Activated naive CD8-positive, alpha-beta T cell treated with anti-CD3 and anti-CD28 coated beads, Interleukin-2, amount 10 ng/mL, durations not matched to agents 7 days and 5 days (primary cell): ENCODE measurements around the gene RAB8A. TPM values are rescaled to one million over a fixed set of nuclear protein-coding genes. Genes with fewer than 3 reads are reported as not detected.
A peak's percentile ranks its signal among the peaks of the same experiment; 100 is the strongest.
"Not testable (repeated sequence)": the region's sequence is repeated elsewhere in the genome, so short reads cannot be mapped to it uniquely, and the experiment has no call there.

Experiments used
- ATAC-seq: fragments of 150-1000 bp; cut with Tn5 transposase; one replicate; pipeline ENCODE4 v1.10.0; 2021; ENCODE audit warnings: low read depth, moderate library complexity
- POLR2A ChIA-PET: fragments of 350-600 bp; sonication (Branson Sonifier 250); formaldehyde crosslinking; loops from one replicate; lab custom pipeline; 2021; ENCODE audit warnings: antibody characterized with exemption; lab: Charles Lee
- DNase-seq: peaks from one replicate; pipeline ENCODE4 v3.0.0; 2021
- H3K27ac Mint-ChIP-seq: one replicate; pipeline ENCODE4 v1.8.0; 2022; ENCODE audit warnings: mild to moderate bottlenecking, mixed read lengths
- H3K27me3 Mint-ChIP-seq: one replicate; pipeline ENCODE4 v1.8.0; 2022; ENCODE audit warnings: mild to moderate bottlenecking, moderate library complexity, mixed read lengths
- H3K36me3 Mint-ChIP-seq: one replicate; pipeline ENCODE4 v1.8.0; 2021; ENCODE audit warnings: mild to moderate bottlenecking, mixed read lengths
- H3K4me1 Mint-ChIP-seq: one replicate; pipeline ENCODE4 v1.8.0; 2021; ENCODE audit warnings: mixed read lengths
- H3K4me3 Mint-ChIP-seq: one replicate; pipeline ENCODE4 v1.8.0; 2022; ENCODE audit warnings: mild to moderate bottlenecking, moderate library complexity, mixed read lengths
- H3K9me3 Mint-ChIP-seq: one replicate; pipeline ENCODE4 v1.8.0; 2021; ENCODE audit warnings: mixed read lengths
- total RNA-seq, 2 experiments: library from RNA; stranded (reverse); gene quantifications; one replicate each; pipeline ENCODE4 v1.2.3, GENCODE V29; 2021

RAB8A gene
- total RNA-seq, 2 experiments from 2014 or later = 133 to 153 TPM

- ATAC-seq = no peak
- Mint-ChIP-seq H3K36me3 (peaks cover 19% of the 10 kb centered on the region), H3K27ac (peak overlapping the region; percentile 30), H3K27me3 (no peaks in the 10 kb centered on the region), H3K9me3 (no peaks in the 10 kb centered on the region), H3K4me3 (no peak overlapping the region), H3K4me1 (peaks cover 2% of the 10 kb centered on the region)
- POLR2A ChIA-PET = interaction anchor here (0.7 kb wide), 1 partner anchor 9 kb away, joined by 3 read pairs; no protein-coding TSS in a partner anchor
- no peak for DNase-seq
Measured at GRCh38 chr19:16104722-16105121, 7.0 kb upstream of the RAB8A start.

GRCh38 chr19:16106121-16106520 is 5.6 kb upstream of the RAB8A start:
- DNase-seq (no peak), ATAC-seq (no peak)
- H3K4me1 Mint-ChIP-seq = peaks cover 3% of the 10 kb centered on the region
- no peaks in the 10 kb centered on the region for H3K9me3 Mint-ChIP-seq
- H3K36me3 Mint-ChIP-seq = peaks cover 15% of the 10 kb centered on the region
- POLR2A ChIA-PET = interaction anchor here (0.6 kb wide), 1 partner anchor 47 kb away, joined by 3 read pairs; no protein-coding TSS in a partner anchor
- H3K27ac Mint-ChIP-seq = peak overlapping the region; percentile 32
- H3K4me3 Mint-ChIP-seq = no peak overlapping the region
- H3K27me3 Mint-ChIP-seq = no peaks in the 10 kb centered on the region

- H3K27me3 Mint-ChIP-seq = no peaks in the 10 kb centered on the region
- no peak for ATAC-seq
- POLR2A ChIA-PET = interaction anchor here (0.5 to 2.1 kb wide), 13 partner anchors 26 to 213 kb away, joined by 3 to 30 read pairs (median 6); partner anchors contain the start of genes FAM32A, HSH2D, KLF2 and TPM4
- peak overlapping the region; percentile 97 for H3K27ac Mint-ChIP-seq
- H3K4me1 Mint-ChIP-seq = peaks cover 30% of the 10 kb centered on the region
- H3K9me3 Mint-ChIP-seq = no peaks in the 10 kb centered on the region
- peak overlapping the region; percentile 95 for H3K4me3 Mint-ChIP-seq
- DNase-seq = no peak
- peaks cover 7% of the 10 kb centered on the region for H3K36me3 Mint-ChIP-seq
Measured at GRCh38 chr19:16111909-16112752, 442 bp downstream of the RAB8A start.

GRCh38 chr19:16112778-16113177 is 1.1 kb downstream of the RAB8A start:
- POLR2A ChIA-PET = interaction anchor here (0.5 to 2.1 kb wide), 8 partner anchors 17 to 72 kb away, joined by 3 to 14 read pairs (median 6); partner anchors contain the start of genes FAM32A and HSH2D
- H3K4me1 Mint-ChIP-seq = peaks cover 36% of the 10 kb centered on the region
- no peaks in the 10 kb centered on the region for H3K9me3 Mint-ChIP-seq

GRCh38 chr19:16113727-16114126 is 2.0 kb downstream of the RAB8A start:
- Mint-ChIP-seq H3K27me3 (no peaks in the 10 kb centered on the region), H3K27ac (peak overlapping the region; percentile 60), H3K9me3 (no peaks in the 10 kb centered on the region), H3K4me3 (peak overlapping the region; percentile 51), H3K36me3 (peaks cover 16% of the 10 kb centered on the region), H3K4me1 (peaks cover 46% of the 10 kb centered on the region)
- DNase-seq (no peak), ATAC-seq (no peak)
- POLR2A ChIA-PET = interaction anchor here (2.1 kb wide), 1 partner anchor 30 kb away, joined by 14 read pairs; the partner anchor contains the start of gene HSH2D

More at GRCh38 chr19:16112778-16113177, 1.1 kb downstream of the RAB8A start:
- ATAC-seq = no peak
- DNase-seq = no peak
- Mint-ChIP-seq H3K27ac (peak overlapping the region; percentile 97), H3K36me3 (peaks cover 12% of the 10 kb centered on the region), H3K4me3 (peak overlapping the region; percentile 95), H3K27me3 (no peaks in the 10 kb centered on the region)

- Mint-ChIP-seq H3K9me3 (no peaks in the 10 kb centered on the region), H3K27me3 (no peaks in the 10 kb centered on the region), H3K4me3 (no peak overlapping the region), H3K27ac (peak overlapping the region; percentile 57), H3K4me1 (peaks cover 56% of the 10 kb centered on the region), H3K36me3 (peaks cover 23% of the 10 kb centered on the region)
- ATAC-seq = no peak
- POLR2A ChIA-PET = interaction anchor here (1.0 to 1.5 kb wide), 4 partner anchors 16 to 70 kb away, joined by 3 to 5 read pairs (median 4); partner anchors contain the start of genes FAM32A and TPM4
- DNase-seq = no peak
Measured at GRCh38 chr19:16115301-16116039, 3.8 kb downstream of the RAB8A start.

GRCh38 chr19:16116067-16116466 is 4.4 kb downstream of the RAB8A start:
- DNase-seq (no peak), ATAC-seq (no peak)
- Mint-ChIP-seq H3K36me3 (peaks cover 23% of the 10 kb centered on the region), H3K27ac (peak overlapping the region; percentile 57), H3K4me1 (peaks cover 56% of the 10 kb centered on the region), H3K9me3 (no peaks in the 10 kb centered on the region), H3K4me3 (no peak overlapping the region), H3K27me3 (no peaks in the 10 kb centered on the region)
- POLR2A ChIA-PET = interaction anchor here (1.0 to 1.5 kb wide), 3 partner anchors 26 to 69 kb away, joined by 3 to 5 read pairs (median 4); partner anchors contain the start of genes FAM32A and TPM4

- no peaks in the 10 kb centered on the region for H3K9me3 Mint-ChIP-seq
- H3K4me1 Mint-ChIP-seq = peaks cover 56% of the 10 kb centered on the region
- H3K36me3 Mint-ChIP-seq = peaks cover 27% of the 10 kb centered on the region
- no peak for ATAC-seq
- peak overlapping the region; percentile 59 for H3K4me3 Mint-ChIP-seq
- peak overlapping the region; percentile 91 for H3K27ac Mint-ChIP-seq
- no peak for DNase-seq
- no peaks in the 10 kb centered on the region for H3K27me3 Mint-ChIP-seq
- POLR2A ChIA-PET = interaction anchor here (0.7 to 3.5 kb wide), 4 partner anchors 18 to 47 kb away, joined by 3 to 31 read pairs (median 4); partner anchors contain the start of gene HSH2D
Measured at GRCh38 chr19:16117594-16118033, 5.9 kb downstream of the RAB8A start.

GRCh38 chr19:16118489-16119033 is 6.9 kb downstream of the RAB8A start:
- Mint-ChIP-seq H3K9me3 (no peaks in the 10 kb centered on the region), H3K27ac (peak overlapping the region; percentile 91), H3K4me1 (peaks cover 51% of the 10 kb centered on the region), H3K4me3 (peak overlapping the region; percentile 62), H3K27me3 (no peaks in the 10 kb centered on the region), H3K36me3 (peaks cover 27% of the 10 kb centered on the region)
- DNase-seq = peak; percentile 46
- POLR2A ChIA-PET = interaction anchor here (0.6 to 3.5 kb wide), 6 partner anchors 17 to 57 kb away, joined by 3 to 31 read pairs (median 4); partner anchors contain the start of genes HSH2D and TPM4
- ATAC-seq = peak; percentile 46

GRCh38 chr19:16119075-16119857 is 7.6 kb downstream of the RAB8A start:
- Mint-ChIP-seq H3K4me1 (peaks cover 47% of the 10 kb centered on the region), H3K27ac (peak overlapping the region; percentile 91), H3K4me3 (peak overlapping the region; percentile 69), H3K36me3 (peaks cover 29% of the 10 kb centered on the region)
- not testable (repeated sequence) for DNase-seq, H3K27me3 Mint-ChIP-seq, H3K9me3 Mint-ChIP-seq
- POLR2A ChIA-PET = interaction anchor here (0.6 to 3.5 kb wide), 8 partner anchors 22 to 58 kb away, joined by 3 to 31 read pairs (median 4); partner anchors contain the start of genes HSH2D and TPM4
- ATAC-seq = peak; percentile 78

- Mint-ChIP-seq H3K4me1 (peaks cover 36% of the 10 kb centered on the region), H3K27ac (no peak overlapping the region), H3K9me3 (no peaks in the 10 kb centered on the region), H3K4me3 (no peak overlapping the region), H3K36me3 (peaks cover 25% of the 10 kb centered on the region), H3K27me3 (no peaks in the 10 kb centered on the region)
- DNase-seq (no peak), ATAC-seq (no peak)
- POLR2A ChIA-PET = interaction anchor here (0.6 to 1.7 kb wide), 2 partner anchors 23 to 61 kb away, joined by 3 to 9 read pairs; partner anchors contain the start of gene HSH2D
Measured at GRCh38 chr19:16121141-16121540, 9.5 kb downstream of the RAB8A start.

GRCh38 chr19:16121967-16122366 is 10.3 kb downstream of the RAB8A start:
- Mint-ChIP-seq H3K9me3 (no peaks in the 10 kb centered on the region), H3K4me3 (no peak overlapping the region), H3K36me3 (peaks cover 27% of the 10 kb centered on the region), H3K27me3 (no peaks in the 10 kb centered on the region), H3K4me1 (peaks cover 34% of the 10 kb centered on the region), H3K27ac (no peak overlapping the region)
- ATAC-seq (no peak), DNase-seq (no peak)
- POLR2A ChIA-PET = interaction anchor here (0.5 to 1.7 kb wide), 2 partner anchors 22 to 36 kb away, joined by 3 to 9 read pairs; partner anchors contain the start of gene HSH2D
